GM12891 (cell line): ENCODE measurements around the gene AKT1.

Experiments
- PAX5 ChIP-seq: IDR thresholded peaks from 2 replicates; pipeline ENCODE4 v1.6.1; 2011; ENCODE audit warnings: low read length, moderate library complexity, mild to moderate bottlenecking; ENCODE audit not compliant: insufficient read depth, severe bottlenecking
- POLR2A ChIP-seq: IDR thresholded peaks from 2 replicates; pipeline ENCODE4 v1.6.1; 2011; ENCODE audit warnings: low read depth, low read length, control low read depth
- POLR2AphosphoS5 ChIP-seq: IDR thresholded peaks from 2 replicates; pipeline ENCODE4 v1.6.1; 2011; ENCODE audit warnings: low read depth, low read length, control low read depth
- POU2F2 ChIP-seq: IDR thresholded peaks from 2 replicates; pipeline ENCODE4 v1.6.1; 2011; ENCODE audit warnings: low read depth, mild to moderate bottlenecking, control low read depth, low read length, moderate library complexity
- SPI1 ChIP-seq: IDR thresholded peaks from 2 replicates; pipeline ENCODE4 v1.6.1; 2011; ENCODE audit warnings: low read depth, low read length, control low read depth
- TAF1 ChIP-seq: IDR thresholded peaks from 2 replicates; pipeline ENCODE4 v1.6.1; 2011; ENCODE audit warnings: low read depth, low read length, control low read depth

DNA sequence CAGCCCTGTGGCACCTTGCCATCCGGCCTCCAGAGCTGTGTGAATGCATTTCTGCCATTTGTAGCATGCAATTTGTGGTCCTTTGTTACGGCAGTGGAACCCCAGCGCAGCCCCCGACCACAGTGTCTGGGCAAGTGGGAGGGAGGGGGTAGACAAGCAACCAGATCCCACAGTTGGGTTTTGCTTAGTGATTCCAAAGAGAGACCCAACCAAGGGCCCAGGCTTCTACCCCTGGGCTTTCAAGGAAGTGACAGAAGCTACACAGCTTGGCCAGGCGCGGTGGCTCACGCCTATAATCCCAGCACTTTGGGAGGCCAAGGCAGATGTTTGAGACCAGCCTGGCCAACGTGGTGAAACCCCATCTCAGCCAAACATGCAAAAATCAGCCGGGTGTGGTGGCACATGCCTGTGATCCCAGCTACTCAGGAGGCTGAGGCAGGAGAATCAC, 23.2 kb upstream of the AKT1 start:
- no peak for TF ChIP-seq POLR2A
- TF ChIP-seq POLR2AphosphoS5 = no peak
- no peak for TF ChIP-seq PAX5
- no peak for TF ChIP-seq TAF1
- no peak for TF ChIP-seq SPI1
- TF ChIP-seq POU2F2 = no peak
